ENCODE results near the gene SORCS3. TPM values are rescaled to one million over a fixed set of nuclear protein-coding genes. Genes with fewer than 3 reads are reported as not detected.

Gene SORCS3
- total and polyA plus RNA-seq, 2 experiments from 2014 or later: not detected

DNA sequence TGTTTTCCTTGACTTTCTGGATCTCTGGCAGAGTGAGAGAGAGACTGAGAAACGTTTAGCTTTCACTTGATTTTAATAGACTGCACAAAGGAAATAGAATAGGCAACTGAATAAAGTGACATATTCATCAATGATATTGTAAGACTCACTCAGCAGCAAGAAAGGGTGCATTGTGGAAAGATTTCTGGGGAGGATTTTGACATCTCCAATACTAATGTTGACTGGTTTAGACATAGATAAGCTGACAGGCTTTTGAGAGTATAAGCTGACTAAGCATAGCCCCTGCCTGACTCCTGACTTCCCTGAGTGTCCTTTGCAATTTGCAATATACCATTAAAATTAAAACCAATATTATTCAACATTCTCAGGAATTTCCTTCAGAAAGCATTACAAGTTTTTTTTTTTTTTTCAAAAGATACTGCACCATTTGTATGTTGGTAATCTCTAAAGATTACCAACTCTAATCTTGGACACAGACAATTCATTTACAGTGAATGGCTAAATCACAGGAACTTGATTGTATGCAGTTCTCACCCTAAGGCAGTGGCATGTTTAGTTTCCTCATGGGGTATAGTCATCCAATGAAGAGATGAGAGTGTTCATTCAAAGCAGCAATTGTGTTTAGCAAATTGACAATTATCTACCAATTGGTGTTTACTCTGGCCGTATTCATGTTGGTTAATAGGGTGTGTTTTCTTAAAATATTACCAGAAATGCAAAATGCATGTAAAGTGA lies 325.6 kb downstream of the SORCS3 start:
- H3K27me3 ChIP-seq (replicated peaks; ENCODE audit: insufficient read depth): no peaks in the 10 kb centered on the region
- H3K9ac ChIP-seq: no peak overlapping the region
- in situ Hi-C loops (cut with MboI): no loop called here
- H3F3A ChIP-seq (ENCODE audit: insufficient read depth): no peaks in the 10 kb centered on the region
- no peaks in the 10 kb centered on the region for H3K79me2 ChIP-seq (ENCODE audit: insufficient read depth)
- DNase-seq: no peak
- TF ChIP-seq EZH2 (IDR thresholded peaks at IDR 0.05; ENCODE audit: insufficient read depth, poor library complexity, severe bottlenecking): no peak
- no peaks in the 10 kb centered on the region for H3K9me2 ChIP-seq (ENCODE audit: insufficient read depth)
- no peaks in the 10 kb centered on the region for H3K9me3 ChIP-seq (ENCODE audit: low read depth)
- no peak overlapping the region for H3K27ac ChIP-seq
- no peak overlapping the region for H2AFZ ChIP-seq
- no peaks in the 10 kb centered on the region for H4K20me1 ChIP-seq (ENCODE audit: insufficient read depth)
- no peaks in the 10 kb centered on the region for H3K4me1 ChIP-seq (ENCODE audit: insufficient read depth)
- no peak overlapping the region for H3K4me3 ChIP-seq
- WGBS, 2 experiments (ENCODE audit: low coverage in 1 of 2, low lambda C conversion rate in 2 of 2, missing lambda C conversion rate in 2 of 2): 29% methylated on average over 2 of the region's 2 CpGs
- H3K4me2 ChIP-seq (ENCODE audit: unreplicated experiment): no peak overlapping the region
- H3K36me3 ChIP-seq (ENCODE audit: low read depth): no peaks in the 10 kb centered on the region

DNA sequence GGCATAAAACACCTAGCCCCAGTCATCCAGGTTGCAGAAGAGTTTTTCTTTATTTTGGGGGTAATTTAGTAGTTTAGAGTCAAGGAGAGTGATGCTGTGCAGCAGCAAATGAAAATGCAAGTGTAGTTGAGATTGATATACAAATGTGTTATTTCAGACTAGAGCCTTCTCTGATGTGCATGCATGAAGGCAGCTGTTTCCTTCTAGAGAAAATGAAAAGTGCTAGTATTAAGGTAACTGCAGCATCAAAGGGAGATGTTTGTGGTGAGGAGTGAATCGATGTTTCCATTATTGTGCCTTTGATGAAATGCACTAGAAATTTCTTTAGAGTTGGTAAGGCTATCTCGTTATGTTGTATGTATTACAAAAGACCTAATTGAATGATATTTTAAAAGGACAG lies 339.3 kb downstream of the SORCS3 start:
- Histone ChIP-seq H3K27ac (no peak overlapping the region), H3F3A (ENCODE audit: insufficient read depth) (no peaks in the 10 kb centered on the region), H4K20me1 (ENCODE audit: insufficient read depth) (no peaks in the 10 kb centered on the region), H3K9me3 (ENCODE audit: low read depth) (no peaks in the 10 kb centered on the region), H3K9me2 (ENCODE audit: insufficient read depth) (no peaks in the 10 kb centered on the region), H3K4me2 (ENCODE audit: unreplicated experiment) (no peak overlapping the region), H3K36me3 (ENCODE audit: low read depth) (no peaks in the 10 kb centered on the region), H3K4me1 (ENCODE audit: insufficient read depth) (no peaks in the 10 kb centered on the region), H3K27me3 (replicated peaks; ENCODE audit: insufficient read depth) (no peaks in the 10 kb centered on the region), H3K79me2 (ENCODE audit: insufficient read depth) (no peaks in the 10 kb centered on the region), H2AFZ (no peak overlapping the region), H3K9ac (no peak overlapping the region), H3K4me3 (no peak overlapping the region)
- WGBS, 2 experiments (ENCODE audit: low coverage in 1 of 2, low lambda C conversion rate in 2 of 2, missing lambda C conversion rate in 2 of 2): 24 to 29% methylated on average over 2 of the region's 2 CpGs
- DNase-seq: no peak
- no peak for TF ChIP-seq EZH2 (IDR thresholded peaks at IDR 0.05; ENCODE audit: insufficient read depth, poor library complexity, severe bottlenecking)
- TF ChIP-seq EZH2phosphoT487 (IDR thresholded peaks at IDR 0.05; ENCODE audit: insufficient read depth, low read depth): no peak
- in situ Hi-C loops (cut with MboI): no loop called here

- DNase-seq: no peak
- Histone ChIP-seq H3K27me3 (replicated peaks; ENCODE audit: insufficient read depth) (no peaks in the 10 kb centered on the region), H3K4me2 (ENCODE audit: unreplicated experiment) (no peak overlapping the region), H2AFZ (no peak overlapping the region), H3K9me2 (ENCODE audit: insufficient read depth) (no peaks in the 10 kb centered on the region), H3K9ac (no peak overlapping the region), H3F3A (ENCODE audit: insufficient read depth) (no peaks in the 10 kb centered on the region), H4K20me1 (ENCODE audit: insufficient read depth) (no peaks in the 10 kb centered on the region), H3K79me2 (ENCODE audit: insufficient read depth) (no peaks in the 10 kb centered on the region), H3K4me1 (ENCODE audit: insufficient read depth) (no peaks in the 10 kb centered on the region), H3K36me3 (ENCODE audit: low read depth) (no peaks in the 10 kb centered on the region), H3K9me3 (ENCODE audit: low read depth) (no peaks in the 10 kb centered on the region), H3K4me3 (no peak overlapping the region), H3K27ac (no peak overlapping the region)
- no peak for TF ChIP-seq EZH2 (IDR thresholded peaks at IDR 0.05; ENCODE audit: insufficient read depth, poor library complexity, severe bottlenecking)
- no peak for TF ChIP-seq EZH2phosphoT487 (IDR thresholded peaks at IDR 0.05; ENCODE audit: insufficient read depth, low read depth)
- in situ Hi-C loops (cut with MboI): no loop called here
- WGBS, 2 experiments (ENCODE audit: low coverage in 1 of 2, low lambda C conversion rate in 2 of 2, missing lambda C conversion rate in 2 of 2): 28 to 33% methylated on average over 4 of the region's 4 CpGs
These were observed 340.9 kb downstream of the SORCS3 start for GRCh38 chr10:104981995-104982394.

GRCh38 chr10:104988686-104989085 lies 347.6 kb downstream of the SORCS3 start:
- no peak for DNase-seq
- TF ChIP-seq EZH2phosphoT487 (IDR thresholded peaks at IDR 0.05; ENCODE audit: insufficient read depth, low read depth) (no peak), EZH2 (IDR thresholded peaks at IDR 0.05; ENCODE audit: insufficient read depth, poor library complexity, severe bottlenecking) (no peak)
- Histone ChIP-seq H3K27me3 (replicated peaks; ENCODE audit: insufficient read depth) (no peaks in the 10 kb centered on the region), H3K4me2 (ENCODE audit: unreplicated experiment) (no peak overlapping the region), H3K4me1 (ENCODE audit: insufficient read depth) (no peaks in the 10 kb centered on the region), H3K36me3 (ENCODE audit: low read depth) (no peaks in the 10 kb centered on the region), H3K4me3 (no peak overlapping the region), H3K9ac (no peak overlapping the region), H4K20me1 (ENCODE audit: insufficient read depth) (no peaks in the 10 kb centered on the region), H3K27ac (no peak overlapping the region), H3K9me2 (ENCODE audit: insufficient read depth) (no peaks in the 10 kb centered on the region), H3F3A (ENCODE audit: insufficient read depth) (no peaks in the 10 kb centered on the region), H3K9me3 (ENCODE audit: low read depth) (no peaks in the 10 kb centered on the region), H2AFZ (no peak overlapping the region), H3K79me2 (ENCODE audit: insufficient read depth) (no peaks in the 10 kb centered on the region)
- 0% methylated on average over 1 of the region's 1 CpG for WGBS, 2 experiments (ENCODE audit: low coverage in 1 of 2, low lambda C conversion rate in 2 of 2, missing lambda C conversion rate in 2 of 2)
- in situ Hi-C loops (cut with MboI): no loop called here

DNA sequence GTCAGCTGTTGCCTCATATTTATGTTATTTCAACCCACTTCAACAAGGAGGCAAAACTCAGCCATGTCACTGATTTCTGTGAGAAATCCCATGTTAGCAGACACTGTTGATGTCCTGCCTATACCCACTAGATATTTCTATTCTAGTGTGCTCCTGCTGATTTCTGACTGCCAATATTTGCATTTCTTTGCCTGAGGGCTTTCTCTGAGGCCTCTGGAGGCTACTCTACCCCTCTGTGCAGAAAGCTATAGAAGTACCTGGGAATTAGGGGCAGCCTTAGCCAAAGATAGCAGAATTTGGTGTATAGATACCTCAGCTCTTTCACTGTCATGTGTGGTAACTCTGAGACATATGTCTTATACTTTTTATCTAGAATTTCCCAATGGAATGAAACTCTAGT lies 348.8 kb downstream of the SORCS3 start:
- no peaks in the 10 kb centered on the region for H3K27me3 ChIP-seq (replicated peaks; ENCODE audit: insufficient read depth)
- in situ Hi-C loops (cut with MboI): no loop called here
- H3K9me3 ChIP-seq (ENCODE audit: low read depth): no peaks in the 10 kb centered on the region
- no peak for DNase-seq
- H3K79me2 ChIP-seq (ENCODE audit: insufficient read depth): no peaks in the 10 kb centered on the region
- H3K36me3 ChIP-seq (ENCODE audit: low read depth): no peaks in the 10 kb centered on the region
- TF ChIP-seq EZH2 (IDR thresholded peaks at IDR 0.05; ENCODE audit: insufficient read depth, poor library complexity, severe bottlenecking): no peak
- no peak for TF ChIP-seq EZH2phosphoT487 (IDR thresholded peaks at IDR 0.05; ENCODE audit: insufficient read depth, low read depth)
- no peaks in the 10 kb centered on the region for H3K4me1 ChIP-seq (ENCODE audit: insufficient read depth)
- H3K9ac ChIP-seq: no peak overlapping the region
- H3F3A ChIP-seq (ENCODE audit: insufficient read depth): no peaks in the 10 kb centered on the region
- H3K9me2 ChIP-seq (ENCODE audit: insufficient read depth): no peaks in the 10 kb centered on the region
- H4K20me1 ChIP-seq (ENCODE audit: insufficient read depth): no peaks in the 10 kb centered on the region
- H2AFZ ChIP-seq: no peak overlapping the region
- no peak overlapping the region for H3K27ac ChIP-seq
- no peak overlapping the region for H3K4me3 ChIP-seq
- no peak overlapping the region for H3K4me2 ChIP-seq (ENCODE audit: unreplicated experiment)
